DND-41 (cell line): ENCODE results near the gene WNT3A.

Experiments
- ATAC-seq: fragments of 200-7000 bp; cut with Tn5 transposase; 3 replicates; pipeline ENCODE4 v1.9.1; 2021; ENCODE audit warnings: low read depth; ENCODE audit not compliant: insufficient read depth
- DNase-seq: peaks from one replicate; pipeline ENCODE4 v3.0.0-alpha.2; 2020
- H2AFZ ChIP-seq: 2 replicates; pipeline ENCODE4 v1.6.0; 2012; ENCODE audit warnings: low read depth, low read length
- H3K27ac ChIP-seq: 2 replicates; pipeline ENCODE4 v1.5.1; 2012; ENCODE audit warnings: low read length, inconsistent platforms
- H3K27me3 ChIP-seq: fragments of 200-600 bp; sonication (generic); 2 replicates; pipeline ENCODE4 v1.6.0; 2012; ENCODE audit warnings: low read length, mild to moderate bottlenecking, inconsistent platforms; ENCODE audit not compliant: insufficient read depth, poor library complexity
- H3K36me3 ChIP-seq: 2 replicates; pipeline ENCODE4 v1.5.1; 2012; ENCODE audit warnings: low read length, inconsistent platforms; ENCODE audit not compliant: insufficient read depth
- H3K4me1 ChIP-seq: 2 replicates; pipeline ENCODE4 v1.5.1; 2012; ENCODE audit warnings: mild to moderate bottlenecking, low read length; ENCODE audit not compliant: insufficient read depth
- H3K4me2 ChIP-seq: 2 replicates; pipeline ENCODE4 v1.6.0; 2012; ENCODE audit warnings: mild to moderate bottlenecking, moderate library complexity, low read length, inconsistent platforms; ENCODE audit not compliant: insufficient read depth
- H3K4me3 ChIP-seq, 2 experiments: fragments of 200-600 bp in 1 of 2; shearing (Covaris generic) in 1 of 2; 2 replicates each; pipeline ENCODE4 v1.5.1; 2012 to 2016; ENCODE audit warnings: inconsistent platforms in 2 of 2, low read length in 2 of 2, mild to moderate bottlenecking in 2 of 2, low read depth in 1 of 2, moderate library complexity in 1 of 2
- H3K79me2 ChIP-seq: 2 replicates; pipeline ENCODE4 v1.6.0; 2012; ENCODE audit warnings: low read length, inconsistent platforms; ENCODE audit not compliant: insufficient read depth
- H3K9ac ChIP-seq: 2 replicates; pipeline ENCODE4 v1.6.0; 2012; ENCODE audit warnings: low read depth, mild to moderate bottlenecking, inconsistent platforms, low read length, moderate library complexity
- H3K9me3 ChIP-seq: 2 replicates; pipeline ENCODE4 v1.5.1; 2012; ENCODE audit warnings: low read length, moderate library complexity, mild to moderate bottlenecking, inconsistent platforms; ENCODE audit not compliant: insufficient read depth, severe bottlenecking
- H4K20me1 ChIP-seq: 2 replicates; pipeline ENCODE4 v1.6.0; 2012; ENCODE audit warnings: low read length; ENCODE audit not compliant: insufficient read depth
- CTCF ChIP-seq: IDR thresholded peaks from 2 replicates; pipeline ENCODE4 v1.5.1; 2012; ENCODE audit warnings: borderline replicate concordance, low read length, moderate library complexity, mild to moderate bottlenecking; ENCODE audit not compliant: poor library complexity, severe bottlenecking; ENCODE audit errors: extremely low read depth
- EZH2 ChIP-seq: IDR thresholded peaks from 3 replicates; pipeline ENCODE4 v1.6.1; 2012; ENCODE audit warnings: borderline replicate concordance, low read depth, mild to moderate bottlenecking, moderate library complexity, low read length, inconsistent platforms; ENCODE audit not compliant: severe bottlenecking

Gene WNT3A

GRCh38 chr1:228041316-228041715, 34.5 kb downstream of the WNT3A start:
- Histone ChIP-seq H3K36me3 (no peaks in the 10 kb centered on the region), H3K79me2 (no peaks in the 10 kb centered on the region), H2AFZ (no peak overlapping the region), H3K27me3 (no peaks in the 10 kb centered on the region), H3K4me2 (no peak overlapping the region), H4K20me1 (no peaks in the 10 kb centered on the region), H3K4me1 (no peaks in the 10 kb centered on the region), H3K4me3 (no peak overlapping the region), H3K27ac (no peak overlapping the region), H3K9me3 (no peaks in the 10 kb centered on the region), H3K9ac (no peak overlapping the region)
- ATAC-seq (no peak), DNase-seq (no peak)
- TF ChIP-seq CTCF (no peak), EZH2 (no peak)

GRCh38 chr1:228042508-228042907, 35.7 kb downstream of the WNT3A start:
- Histone ChIP-seq H3K4me3 (no peak overlapping the region), H2AFZ (no peak overlapping the region), H3K27me3 (no peaks in the 10 kb centered on the region), H3K27ac (no peak overlapping the region), H3K36me3 (no peaks in the 10 kb centered on the region), H3K4me1 (no peaks in the 10 kb centered on the region), H3K9me3 (no peaks in the 10 kb centered on the region), H3K79me2 (no peaks in the 10 kb centered on the region), H3K9ac (no peak overlapping the region), H3K4me2 (no peak overlapping the region), H4K20me1 (no peaks in the 10 kb centered on the region)
- DNase-seq (no peak), ATAC-seq (no peak)
- TF ChIP-seq EZH2 (no peak), CTCF (no peak)

GRCh38 chr1:228043281-228043848, 36.6 kb downstream of the WNT3A start:
- Histone ChIP-seq H3K79me2 (no peaks in the 10 kb centered on the region), H3K9ac (no peak overlapping the region), H3K27me3 (no peaks in the 10 kb centered on the region), H3K36me3 (no peaks in the 10 kb centered on the region), H3K4me2 (no peak overlapping the region), H3K27ac (no peak overlapping the region), H4K20me1 (no peaks in the 10 kb centered on the region), H3K4me1 (no peaks in the 10 kb centered on the region), H3K9me3 (no peaks in the 10 kb centered on the region), H2AFZ (no peak overlapping the region), H3K4me3 (no peak overlapping the region)
- no peak for TF ChIP-seq EZH2
- no peak for TF ChIP-seq CTCF
- no peak for ATAC-seq
- no peak for DNase-seq

GRCh38 chr1:228044961-228045360, 38.2 kb downstream of the WNT3A start:
- H3K27me3 ChIP-seq: no peaks in the 10 kb centered on the region
- no peak overlapping the region for H3K4me2 ChIP-seq
- H2AFZ ChIP-seq: no peak overlapping the region
- no peak for DNase-seq
- no peak overlapping the region for H3K4me3 ChIP-seq
- H4K20me1 ChIP-seq: no peaks in the 10 kb centered on the region
- H3K27ac ChIP-seq: no peak overlapping the region
- no peak overlapping the region for H3K9ac ChIP-seq
- H3K9me3 ChIP-seq: no peaks in the 10 kb centered on the region
- no peaks in the 10 kb centered on the region for H3K36me3 ChIP-seq
- no peaks in the 10 kb centered on the region for H3K4me1 ChIP-seq
- ATAC-seq: no peak
- TF ChIP-seq CTCF: no peak
- TF ChIP-seq EZH2: no peak
- H3K79me2 ChIP-seq: no peaks in the 10 kb centered on the region
